Osteocyte (in vitro differentiated cells): ENCODE results near the gene NUBP2. TPM values are rescaled to one million over a fixed set of nuclear protein-coding genes. Genes with fewer than 3 reads are reported as not detected.

Experiments used
- DNase-seq: peaks from one replicate; pipeline ENCODE4 v3.0.0; 2021; ENCODE audit warnings: mixed read lengths; ENCODE audit not compliant: unreplicated experiment; ENCODE audit errors: extremely low spot score
- H3K27ac Mint-ChIP-seq: one replicate; pipeline ENCODE4 v1.8.0; 2021; ENCODE audit warnings: mild to moderate bottlenecking, mixed read lengths; ENCODE audit not compliant: unreplicated experiment
- H3K27me3 Mint-ChIP-seq: one replicate; pipeline ENCODE4 v1.8.0; 2021; ENCODE audit warnings: mixed read lengths; ENCODE audit not compliant: unreplicated experiment
- H3K36me3 Mint-ChIP-seq: one replicate; pipeline ENCODE4 v1.8.0; 2021; ENCODE audit warnings: mixed read lengths; ENCODE audit not compliant: unreplicated experiment
- H3K4me1 Mint-ChIP-seq: one replicate; pipeline ENCODE4 v1.8.0; 2021; ENCODE audit warnings: mixed read lengths; ENCODE audit not compliant: unreplicated experiment
- H3K4me3 Mint-ChIP-seq: one replicate; pipeline ENCODE4 v1.8.0; 2021; ENCODE audit warnings: mild to moderate bottlenecking, moderate library complexity, mixed read lengths; ENCODE audit not compliant: unreplicated experiment
- H3K9me3 Mint-ChIP-seq: one replicate; pipeline ENCODE4 v1.8.0; 2021; ENCODE audit warnings: mixed read lengths; ENCODE audit not compliant: unreplicated experiment
- CTCF ChIP-seq: fragments of 200-600 bp; sonication (generic); IDR thresholded peaks from 2 replicates; pipeline ENCODE4 v1.5.0; 2021; ENCODE audit warnings: antibody characterized with exemption, mild to moderate bottlenecking, moderate library complexity
- total RNA-seq: library from RNA; stranded (reverse); gene quantifications from 2 replicates; pipeline ENCODE4 v1.2.1, GENCODE V29; 2021

The NUBP2 gene
- total RNA-seq, 1 donor from 2014 or later, result 56.3 TPM

DNA sequence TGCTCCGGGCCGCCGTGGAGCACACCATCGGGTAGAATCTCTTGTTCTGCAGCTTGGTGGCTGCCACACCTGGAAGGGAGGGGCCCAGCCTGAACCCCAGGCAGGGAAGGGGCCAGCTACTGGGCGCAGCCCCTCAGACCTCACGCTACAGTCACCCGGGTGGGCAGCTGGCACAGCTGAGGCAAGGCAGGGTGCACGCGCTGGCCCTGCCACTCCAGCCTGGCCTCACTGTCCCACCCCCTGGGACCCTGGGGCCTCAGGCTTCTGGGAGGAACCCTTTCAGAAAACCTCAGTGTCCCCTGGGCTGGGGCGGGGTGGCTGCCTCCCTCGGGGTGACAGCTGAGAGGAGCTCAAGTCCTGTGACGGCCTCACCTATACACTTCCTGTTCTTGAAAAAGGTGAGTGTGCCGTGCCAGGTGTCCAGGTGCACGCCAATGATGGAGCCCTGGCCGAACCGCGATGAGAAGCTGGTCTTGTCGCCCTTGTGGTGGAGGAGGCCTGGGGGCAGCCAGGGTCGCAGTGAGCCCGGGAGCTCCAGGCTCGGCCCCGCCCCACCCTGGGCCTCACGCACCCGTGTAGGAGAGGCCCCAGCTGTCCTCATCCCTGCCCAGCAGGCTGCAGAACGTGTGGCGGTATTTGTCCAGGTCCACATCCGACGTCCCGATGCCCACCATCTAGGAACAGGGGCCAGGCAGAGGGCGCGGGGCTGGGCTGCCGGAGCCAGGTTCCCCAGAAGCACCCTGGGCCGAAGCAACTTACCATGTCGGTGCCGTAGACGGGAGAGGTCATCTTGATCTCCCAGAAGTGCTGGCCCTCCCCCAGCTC is 5.2 kb upstream of the NUBP2 start:
- no peaks in the 10 kb centered on the region for H3K9me3 Mint-ChIP-seq

DNA sequence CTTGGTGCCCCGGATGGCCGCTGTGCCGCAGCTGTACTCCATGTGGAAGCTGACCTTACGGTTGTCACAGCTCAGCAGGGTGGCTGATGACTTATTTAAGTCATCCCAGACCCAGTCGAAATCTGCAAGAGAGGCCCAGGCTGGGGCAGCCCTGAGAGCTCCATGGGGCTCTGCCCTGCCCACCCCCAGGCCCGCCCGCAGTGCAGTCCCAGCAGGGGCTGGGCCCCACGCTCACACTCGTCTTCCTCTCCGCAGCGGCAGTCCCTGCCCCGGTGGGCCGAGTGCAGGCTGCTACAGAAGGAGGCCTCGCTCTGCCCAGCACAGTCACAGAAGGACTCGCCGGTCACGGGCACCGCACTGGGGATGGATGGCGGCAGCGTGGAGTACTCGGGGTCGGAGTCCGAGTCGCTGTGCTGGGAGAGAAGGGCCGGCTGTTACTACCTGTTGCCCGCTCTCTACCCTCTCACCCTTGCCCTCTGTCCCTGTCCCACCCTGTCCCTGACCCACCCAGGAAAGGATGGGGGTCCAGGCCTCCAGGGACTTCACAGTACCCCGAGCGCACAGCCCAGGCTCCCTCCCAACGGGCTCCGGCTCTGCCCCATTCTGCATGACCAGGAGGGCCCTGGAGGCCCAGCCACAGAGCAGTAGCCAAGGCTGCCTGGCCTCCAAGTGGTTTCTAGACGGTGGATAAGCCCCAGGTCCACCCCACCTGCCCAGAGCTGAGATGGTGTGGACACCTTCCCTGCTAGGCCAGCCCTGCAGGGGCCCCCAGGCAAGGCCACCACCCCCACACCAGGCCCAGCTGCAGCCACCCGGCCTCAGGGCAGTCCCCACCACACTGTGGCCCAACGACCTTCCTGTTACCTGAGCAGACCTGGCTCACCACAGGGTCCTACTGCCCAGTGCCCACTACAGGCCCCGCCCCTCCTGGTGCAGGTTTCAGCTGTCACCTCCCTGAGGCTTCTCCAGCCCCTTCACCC is 4.3 kb upstream of the NUBP2 start:
- no peak for DNase-seq
- Mint-ChIP-seq H3K36me3 (no peaks in the 10 kb centered on the region), H3K27me3 (no peaks in the 10 kb centered on the region), H3K4me1 (peaks cover 25% of the 10 kb centered on the region), H3K9me3 (no peaks in the 10 kb centered on the region), H3K27ac (no peak overlapping the region), H3K4me3 (no peak overlapping the region)
- no peak for TF ChIP-seq CTCF

More for the DNA sequence above, 5.2 kb upstream of the NUBP2 start:
- Mint-ChIP-seq H3K4me1 (peaks cover 20% of the 10 kb centered on the region), H3K4me3 (no peak overlapping the region), H3K36me3 (no peaks in the 10 kb centered on the region), H3K27me3 (no peaks in the 10 kb centered on the region), H3K27ac (no peak overlapping the region)
- TF ChIP-seq CTCF, result no peak
- no peak for DNase-seq

GRCh38 chr16:1779234-1779701 is 3.5 kb upstream of the NUBP2 start:
- no peaks in the 10 kb centered on the region for H3K27me3 Mint-ChIP-seq
- no peaks in the 10 kb centered on the region for H3K36me3 Mint-ChIP-seq
- H3K9me3 Mint-ChIP-seq, result no peaks in the 10 kb centered on the region
- H3K4me3 Mint-ChIP-seq, result no peak overlapping the region
- no peak for DNase-seq
- TF ChIP-seq CTCF, result no peak
- H3K27ac Mint-ChIP-seq, result no peak overlapping the region
- H3K4me1 Mint-ChIP-seq, result peaks cover 27% of the 10 kb centered on the region

- no peak for DNase-seq
- Mint-ChIP-seq H3K36me3 (no peaks in the 10 kb centered on the region), H3K4me3 (peak overlapping the region; percentile 18), H3K9me3 (no peaks in the 10 kb centered on the region), H3K4me1 (peaks cover 26% of the 10 kb centered on the region), H3K27me3 (no peaks in the 10 kb centered on the region), H3K27ac (no peak overlapping the region)
- TF ChIP-seq CTCF, result no peak
Observed at GRCh38 chr16:1779741-1780676, 2.8 kb upstream of the NUBP2 start.
